GM18951 (cell line): ENCODE measurements around the gene MKRN2.
"Not testable (repeated sequence)": the region's sequence is repeated elsewhere in the genome, so short reads cannot be mapped to it uniquely, and the experiment has no call there.

Experiments
- POLR2A ChIP-seq: IDR thresholded peaks from 4 replicates; pipeline ENCODE4 v1.6.1; 2011; ENCODE audit warnings: mild to moderate bottlenecking; ENCODE audit not compliant: insufficient read length, insufficient read depth; ENCODE audit errors: extremely low read depth
- in situ Hi-C: fragments of 300-500 bp; cut with MboI; formaldehyde crosslinking; loops from one replicate; pipeline ENCODE4 v1.12.0; 2022; ENCODE audit warnings: low sequenced_read_pairs, mixed read lengths, inconsistent platforms; ENCODE audit not compliant: unreplicated experiment

MKRN2 gene

GRCh38 chr3:12615266-12615665, 58.4 kb downstream of the MKRN2 start:
- in situ Hi-C loops: no loop called here
- TF ChIP-seq POLR2A: no peak

- no peak for TF ChIP-seq POLR2A
- in situ Hi-C loops: no loop called here
Measured at GRCh38 chr3:12618426-12618825, 61.5 kb downstream of the MKRN2 start.

- in situ Hi-C loops: no loop called here
Measured at GRCh38 chr3:12620305-12620704, 63.4 kb downstream of the MKRN2 start.

GRCh38 chr3:12620729-12621128, 63.8 kb downstream of the MKRN2 start:
- in situ Hi-C loops: no loop called here
- TF ChIP-seq POLR2A: no peak

More at GRCh38 chr3:12620305-12620704, 63.4 kb downstream of the MKRN2 start:
- no peak for TF ChIP-seq POLR2A

- in situ Hi-C loops: no loop called here
Measured at GRCh38 chr3:12622335-12622734, 65.4 kb downstream of the MKRN2 start.

GRCh38 chr3:12624056-12624455, 67.2 kb downstream of the MKRN2 start:
- no peak for TF ChIP-seq POLR2A
- in situ Hi-C loops: no loop called here

More at GRCh38 chr3:12622335-12622734, 65.4 kb downstream of the MKRN2 start:
- TF ChIP-seq POLR2A: no peak

- in situ Hi-C loops: not testable (repeated sequence)
Measured at GRCh38 chr3:12624964-12625363, 68.1 kb downstream of the MKRN2 start.

GRCh38 chr3:12627370-12627769, 70.5 kb downstream of the MKRN2 start:
- TF ChIP-seq POLR2A: no peak
- in situ Hi-C loops: no loop called here

GRCh38 chr3:12628813-12629212, 71.9 kb downstream of the MKRN2 start:
- no peak for TF ChIP-seq POLR2A
- in situ Hi-C loops: no loop called here

- in situ Hi-C loops: no loop called here
- no peak for TF ChIP-seq POLR2A
Measured at GRCh38 chr3:12629560-12629959, 72.7 kb downstream of the MKRN2 start.

GRCh38 chr3:12630292-12630691, 73.4 kb downstream of the MKRN2 start:
- no peak for TF ChIP-seq POLR2A
- in situ Hi-C loops: no loop called here

GRCh38 chr3:12630843-12631242, 74.0 kb downstream of the MKRN2 start:
- in situ Hi-C loops: not testable (repeated sequence)

GRCh38 chr3:12632523-12632922, 75.6 kb downstream of the MKRN2 start:
- in situ Hi-C loops: no loop called here
- TF ChIP-seq POLR2A: no peak

GRCh38 chr3:12633108-12633507, 76.2 kb downstream of the MKRN2 start:
- in situ Hi-C loops: no loop called here
- TF ChIP-seq POLR2A: no peak
